ENCODE measurements around the gene EFCAB14.

EFCAB14 gene

DNA sequence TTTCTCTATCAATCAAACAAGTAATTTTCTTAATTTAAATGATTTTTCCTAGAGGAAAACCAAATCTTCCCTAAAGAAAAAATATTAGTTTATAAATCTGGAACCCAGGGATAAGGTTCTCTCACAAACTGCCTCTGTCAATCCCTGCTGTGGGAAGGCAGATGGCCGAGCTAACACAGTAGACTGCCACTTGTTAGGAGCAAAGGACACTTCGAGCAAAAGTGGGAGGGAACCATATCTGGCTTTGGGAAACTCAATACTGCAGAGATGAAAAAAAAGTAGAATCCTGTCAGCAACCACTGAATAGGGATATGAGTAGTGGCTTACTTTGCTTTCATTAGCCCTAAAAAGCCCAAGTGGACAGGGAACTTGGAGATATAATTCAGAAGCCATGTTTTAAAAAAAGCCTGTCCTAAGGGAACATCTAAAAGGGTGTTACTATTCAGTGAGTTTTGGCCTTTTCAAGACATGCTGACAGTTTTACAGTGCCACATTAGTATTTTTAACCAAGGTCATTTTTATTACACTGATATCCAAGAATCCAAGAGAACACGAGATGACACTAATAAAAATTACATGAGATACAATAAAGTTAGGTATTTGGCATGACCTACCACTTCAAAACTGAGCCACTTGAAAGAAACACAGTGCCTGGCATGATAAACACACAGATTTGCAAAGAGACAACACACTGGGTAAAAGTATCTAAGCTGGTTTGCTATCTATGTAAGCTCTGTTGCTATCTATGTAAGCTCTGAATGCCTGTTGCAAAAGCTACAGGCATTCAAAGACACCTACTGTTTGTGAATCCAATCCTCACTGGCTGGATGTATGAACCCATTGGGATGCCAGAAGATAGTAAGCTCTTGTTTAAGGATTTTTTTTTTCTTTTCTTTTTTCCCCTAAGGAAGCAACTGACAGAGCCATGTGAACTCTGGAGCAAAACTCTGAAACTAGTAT, 25.8 kb downstream of the EFCAB14 start:
- no peak overlapping the region for H3K9ac ChIP-seq (ENCODE audit: low read depth, low read length)
- H3K27me3 ChIP-seq (ENCODE audit: insufficient read depth, low read length) = no peaks in the 10 kb centered on the region
- H3K4me3 ChIP-seq (ENCODE audit: low read length) = no peak overlapping the region
- no peaks in the 10 kb centered on the region for H3K4me1 ChIP-seq (ENCODE audit: insufficient read depth, low read length)
- H3K9me3 ChIP-seq (ENCODE audit: insufficient read depth, low read depth, low read length) = no peaks in the 10 kb centered on the region
- H3K27ac ChIP-seq (ENCODE audit: low read depth, low read length) = no peak overlapping the region
- WGBS = 83% methylated on average over 3 of the region's 3 CpGs
- peaks cover 78% of the 10 kb centered on the region for H3K36me3 ChIP-seq (ENCODE audit: insufficient read depth, low read length)

DNA sequence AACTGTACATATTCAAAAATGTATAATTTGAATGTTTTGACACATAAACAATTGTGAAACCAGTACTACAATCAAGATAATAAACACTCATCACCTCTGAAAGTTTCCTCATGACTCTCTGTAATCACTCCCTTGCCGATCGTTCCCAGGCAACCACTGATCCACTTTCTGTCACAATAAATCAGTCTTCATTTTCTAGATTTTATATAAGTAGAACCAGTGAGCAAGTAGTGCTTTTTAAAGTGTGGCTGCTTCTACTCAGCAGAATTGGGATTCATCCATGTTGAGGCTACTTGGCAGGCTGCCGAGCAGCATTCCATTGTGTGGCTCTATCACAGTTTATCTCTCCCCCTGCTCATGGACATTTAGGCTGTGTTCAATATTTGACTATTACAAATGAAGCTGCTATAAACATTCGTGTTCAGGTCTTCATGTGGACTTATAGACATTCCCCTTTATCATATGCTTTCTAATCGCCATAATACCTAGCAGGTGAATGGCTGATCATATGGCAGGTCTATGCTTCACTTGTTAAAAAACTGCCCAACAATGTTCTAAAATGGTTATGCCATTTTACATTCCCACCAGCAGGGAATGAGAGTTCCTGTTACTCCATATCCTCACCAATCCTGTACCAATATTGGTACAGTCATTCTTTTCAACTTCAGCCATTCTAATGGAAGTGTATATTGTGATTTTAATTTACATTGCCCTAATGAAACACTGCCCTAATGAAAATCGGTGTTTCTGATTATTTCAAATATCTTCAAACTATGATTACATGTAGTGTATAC, 26.7 kb downstream of the EFCAB14 start:
- Histone ChIP-seq H3K4me3 (ENCODE audit: low read length) (no peak overlapping the region), H3K27ac (ENCODE audit: low read depth, low read length) (no peak overlapping the region), H3K4me1 (ENCODE audit: insufficient read depth, low read length) (no peaks in the 10 kb centered on the region), H3K36me3 (ENCODE audit: insufficient read depth, low read length) (peaks cover 83% of the 10 kb centered on the region), H3K27me3 (ENCODE audit: insufficient read depth, low read length) (no peaks in the 10 kb centered on the region), H3K9ac (ENCODE audit: low read depth, low read length) (no peak overlapping the region), H3K9me3 (ENCODE audit: insufficient read depth, low read depth, low read length) (no peaks in the 10 kb centered on the region)
- 95% methylated on average over 5 of the region's 6 CpGs for WGBS

GRCh38 chr1:46690931-46691421, 27.9 kb downstream of the EFCAB14 start:
- Histone ChIP-seq H3K9ac (ENCODE audit: low read depth, low read length) (no peak overlapping the region), H3K4me1 (ENCODE audit: insufficient read depth, low read length) (no peaks in the 10 kb centered on the region), H3K4me3 (ENCODE audit: low read length) (no peak overlapping the region), H3K27ac (ENCODE audit: low read depth, low read length) (no peak overlapping the region), H3K9me3 (ENCODE audit: insufficient read depth, low read depth, low read length) (no peaks in the 10 kb centered on the region), H3K36me3 (ENCODE audit: insufficient read depth, low read length) (peaks cover 83% of the 10 kb centered on the region), H3K27me3 (ENCODE audit: insufficient read depth, low read length) (no peaks in the 10 kb centered on the region)
- WGBS = 87% methylated on average over 2 of the region's 2 CpGs

GRCh38 chr1:46689897-46690296, 29.0 kb downstream of the EFCAB14 start:
- no peaks in the 10 kb centered on the region for H3K4me1 ChIP-seq (ENCODE audit: insufficient read depth, low read length)
- H3K36me3 ChIP-seq (ENCODE audit: insufficient read depth, low read length) = peaks cover 84% of the 10 kb centered on the region
- H3K27ac ChIP-seq (ENCODE audit: low read depth, low read length) = peak overlapping the region; percentile 63; the same call in 1 of the 2 replicates
- H3K27me3 ChIP-seq (ENCODE audit: insufficient read depth, low read length) = no peaks in the 10 kb centered on the region
- no peak overlapping the region for H3K9ac ChIP-seq (ENCODE audit: low read depth, low read length)
- no peak overlapping the region for H3K4me3 ChIP-seq (ENCODE audit: low read length)
- H3K9me3 ChIP-seq (ENCODE audit: insufficient read depth, low read depth, low read length) = no peaks in the 10 kb centered on the region
- 91% methylated on average over 1 of the region's 1 CpG for WGBS

GRCh38 chr1:46689356-46689755, 29.6 kb downstream of the EFCAB14 start:
- Histone ChIP-seq H3K36me3 (ENCODE audit: insufficient read depth, low read length) (peaks cover 90% of the 10 kb centered on the region), H3K9ac (ENCODE audit: low read depth, low read length) (no peak overlapping the region), H3K4me3 (ENCODE audit: low read length) (no peak overlapping the region), H3K27me3 (ENCODE audit: insufficient read depth, low read length) (no peaks in the 10 kb centered on the region), H3K9me3 (ENCODE audit: insufficient read depth, low read depth, low read length) (no peaks in the 10 kb centered on the region), H3K27ac (ENCODE audit: low read depth, low read length) (peak overlapping the region; percentile 63; the same call in 1 of the 2 replicates), H3K4me1 (ENCODE audit: insufficient read depth, low read length) (no peaks in the 10 kb centered on the region)
- WGBS = 87% methylated on average over 2 of the region's 2 CpGs

- Histone ChIP-seq H3K27ac (ENCODE audit: low read depth, low read length) (no peak overlapping the region), H3K9me3 (ENCODE audit: insufficient read depth, low read depth, low read length) (no peaks in the 10 kb centered on the region), H3K27me3 (ENCODE audit: insufficient read depth, low read length) (no peaks in the 10 kb centered on the region), H3K4me3 (ENCODE audit: low read length) (no peak overlapping the region), H3K36me3 (ENCODE audit: insufficient read depth, low read length) (peaks cover 100% of the 10 kb centered on the region), H3K9ac (ENCODE audit: low read depth, low read length) (no peak overlapping the region), H3K4me1 (ENCODE audit: insufficient read depth, low read length) (no peaks in the 10 kb centered on the region)
- WGBS = 89% methylated on average over 9 of the region's 9 CpGs
Observed at GRCh38 chr1:46687921-46688509, 30.9 kb downstream of the EFCAB14 start.

GRCh38 chr1:46687093-46687659, 31.7 kb downstream of the EFCAB14 start:
- Histone ChIP-seq H3K27me3 (ENCODE audit: insufficient read depth, low read length) (no peaks in the 10 kb centered on the region), H3K27ac (ENCODE audit: low read depth, low read length) (no peak overlapping the region), H3K36me3 (ENCODE audit: insufficient read depth, low read length) (peaks cover 100% of the 10 kb centered on the region), H3K9ac (ENCODE audit: low read depth, low read length) (no peak overlapping the region), H3K9me3 (ENCODE audit: insufficient read depth, low read depth, low read length) (no peaks in the 10 kb centered on the region), H3K4me1 (ENCODE audit: insufficient read depth, low read length) (no peaks in the 10 kb centered on the region), H3K4me3 (ENCODE audit: low read length) (no peak overlapping the region)
- WGBS = 89% methylated on average over 2 of the region's 2 CpGs

DNA sequence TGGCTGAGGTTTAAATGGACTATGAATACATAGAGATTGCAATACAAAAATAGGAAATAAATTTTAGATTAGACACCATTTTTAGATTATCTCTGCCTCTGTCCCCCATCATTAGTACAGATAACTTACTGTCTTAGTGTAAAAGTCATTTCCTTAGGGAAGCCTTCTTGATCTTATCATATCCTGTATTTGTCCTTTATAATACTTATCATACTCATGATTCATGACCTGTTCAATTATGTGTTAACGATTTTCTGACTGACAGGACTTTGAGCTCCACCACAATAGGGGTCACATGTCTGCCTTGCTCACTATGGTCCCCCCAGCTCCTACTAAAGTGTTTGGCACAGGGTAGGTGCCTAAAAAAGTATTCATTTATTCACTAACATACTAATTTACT, 32.7 kb downstream of the EFCAB14 start:
- Histone ChIP-seq H3K36me3 (ENCODE audit: insufficient read depth, low read length) (peaks cover 100% of the 10 kb centered on the region), H3K9me3 (ENCODE audit: insufficient read depth, low read depth, low read length) (no peaks in the 10 kb centered on the region), H3K9ac (ENCODE audit: low read depth, low read length) (no peak overlapping the region), H3K4me3 (ENCODE audit: low read length) (no peak overlapping the region), H3K4me1 (ENCODE audit: insufficient read depth, low read length) (no peaks in the 10 kb centered on the region), H3K27me3 (ENCODE audit: insufficient read depth, low read length) (no peaks in the 10 kb centered on the region), H3K27ac (ENCODE audit: low read depth, low read length) (no peak overlapping the region)
- 93% methylated on average over 1 of the region's 1 CpG for WGBS

GRCh38 chr1:46684670-46685069, 34.2 kb downstream of the EFCAB14 start:
- no peak overlapping the region for H3K9ac ChIP-seq (ENCODE audit: low read depth, low read length)
- WGBS = 98% methylated on average over 2 of the region's 2 CpGs
- H3K36me3 ChIP-seq (ENCODE audit: insufficient read depth, low read length) = peaks cover 99% of the 10 kb centered on the region
- H3K4me3 ChIP-seq (ENCODE audit: low read length) = no peak overlapping the region
- no peaks in the 10 kb centered on the region for H3K27me3 ChIP-seq (ENCODE audit: insufficient read depth, low read length)
- H3K27ac ChIP-seq (ENCODE audit: low read depth, low read length) = no peak overlapping the region
- H3K4me1 ChIP-seq (ENCODE audit: insufficient read depth, low read length) = no peaks in the 10 kb centered on the region
- no peaks in the 10 kb centered on the region for H3K9me3 ChIP-seq (ENCODE audit: insufficient read depth, low read depth, low read length)

GRCh38 chr1:46682064-46682463, 36.9 kb downstream of the EFCAB14 start:
- Histone ChIP-seq H3K27me3 (ENCODE audit: insufficient read depth, low read length) (no peaks in the 10 kb centered on the region), H3K4me3 (ENCODE audit: low read length) (no peak overlapping the region), H3K9ac (ENCODE audit: low read depth, low read length) (no peak overlapping the region), H3K27ac (ENCODE audit: low read depth, low read length) (no peak overlapping the region), H3K36me3 (ENCODE audit: insufficient read depth, low read length) (peaks cover 93% of the 10 kb centered on the region), H3K9me3 (ENCODE audit: insufficient read depth, low read depth, low read length) (no peaks in the 10 kb centered on the region), H3K4me1 (ENCODE audit: insufficient read depth, low read length) (peaks cover 10% of the 10 kb centered on the region)
- WGBS = 94% methylated on average over 1 of the region's 1 CpG
